AG04449 (cell line): ENCODE measurements around the gene PHF23.

ENCODE experiments used
- CTCF ChIA-PET: fragments of 350-600 bp; formaldehyde crosslinking; extraction: SDS; loops from one replicate; lab custom pipeline; 2021; ENCODE audit warnings: antibody characterized with exemption; lab: Yijun Ruan, JAX
- POLR2A ChIA-PET: fragments of 400-600, 350-600 bp; formaldehyde crosslinking; extraction: SDS; loops from one replicate; lab custom pipeline; 2020; ENCODE audit warnings: antibody characterized with exemption, inconsistent platforms; lab: Yijun Ruan, JAX
- DNase-seq: peaks from one replicate; pipeline ENCODE4 v3.0.0-alpha.2; 2010; ENCODE audit warnings: low read depth, low spot score
- H3K4me3 ChIP-seq: 2 replicates; pipeline ENCODE4 v1.5.1; 2011; ENCODE audit warnings: low read depth, mild to moderate bottlenecking, control low read depth, low read length
- TF ChIP-seq, protein P1 (sequence below): IDR thresholded peaks from one replicate; pipeline ENCODE4 v1.5.1; 2011; ENCODE audit warnings: mild to moderate bottlenecking, moderate library complexity, low read length, control low read depth, inconsistent platforms; ENCODE audit not compliant: insufficient read depth; ENCODE audit errors: missing control alignments

Gene PHF23

DNA sequence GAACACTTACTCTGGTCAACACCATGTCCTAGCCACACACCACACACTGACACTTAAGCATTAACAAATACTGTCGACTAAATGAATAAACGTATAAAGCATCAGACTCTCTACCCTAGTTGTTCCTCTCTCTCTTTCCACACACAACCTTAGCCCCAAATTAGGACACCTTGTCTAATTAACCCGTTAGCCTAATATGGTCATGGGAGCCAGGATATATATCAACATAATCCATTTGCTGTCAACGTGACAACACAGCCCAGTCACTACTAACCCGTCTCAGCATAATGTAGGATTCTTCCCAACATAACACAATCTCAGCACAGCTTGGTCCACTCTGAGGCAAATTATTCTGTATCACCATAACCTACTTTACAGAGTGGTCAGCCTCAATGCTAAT lies 7.1 kb downstream of the PHF23 start:
- POLR2A ChIA-PET: interaction anchor here (5.2 kb wide), 1 partner anchor 10 kb away, joined by 82 read pairs; the partner anchor contains the start of genes ACADVL and DLG4
- CTCF ChIA-PET: interaction anchor here (0.8 kb wide), 1 partner anchor 117 kb away, joined by 3 read pairs; no protein-coding TSS in a partner anchor
- TF ChIP-seq, protein P1, sequence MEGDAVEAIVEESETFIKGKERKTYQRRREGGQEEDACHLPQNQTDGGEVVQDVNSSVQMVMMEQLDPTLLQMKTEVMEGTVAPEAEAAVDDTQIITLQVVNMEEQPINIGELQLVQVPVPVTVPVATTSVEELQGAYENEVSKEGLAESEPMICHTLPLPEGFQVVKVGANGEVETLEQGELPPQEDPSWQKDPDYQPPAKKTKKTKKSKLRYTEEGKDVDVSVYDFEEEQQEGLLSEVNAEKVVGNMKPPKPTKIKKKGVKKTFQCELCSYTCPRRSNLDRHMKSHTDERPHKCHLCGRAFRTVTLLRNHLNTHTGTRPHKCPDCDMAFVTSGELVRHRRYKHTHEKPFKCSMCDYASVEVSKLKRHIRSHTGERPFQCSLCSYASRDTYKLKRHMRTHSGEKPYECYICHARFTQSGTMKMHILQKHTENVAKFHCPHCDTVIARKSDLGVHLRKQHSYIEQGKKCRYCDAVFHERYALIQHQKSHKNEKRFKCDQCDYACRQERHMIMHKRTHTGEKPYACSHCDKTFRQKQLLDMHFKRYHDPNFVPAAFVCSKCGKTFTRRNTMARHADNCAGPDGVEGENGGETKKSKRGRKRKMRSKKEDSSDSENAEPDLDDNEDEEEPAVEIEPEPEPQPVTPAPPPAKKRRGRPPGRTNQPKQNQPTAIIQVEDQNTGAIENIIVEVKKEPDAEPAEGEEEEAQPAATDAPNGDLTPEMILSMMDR: no peak
- no peak for DNase-seq
- peak overlapping the region; percentile 19; the same call in 1 of the 2 replicates for H3K4me3 ChIP-seq

DNA sequence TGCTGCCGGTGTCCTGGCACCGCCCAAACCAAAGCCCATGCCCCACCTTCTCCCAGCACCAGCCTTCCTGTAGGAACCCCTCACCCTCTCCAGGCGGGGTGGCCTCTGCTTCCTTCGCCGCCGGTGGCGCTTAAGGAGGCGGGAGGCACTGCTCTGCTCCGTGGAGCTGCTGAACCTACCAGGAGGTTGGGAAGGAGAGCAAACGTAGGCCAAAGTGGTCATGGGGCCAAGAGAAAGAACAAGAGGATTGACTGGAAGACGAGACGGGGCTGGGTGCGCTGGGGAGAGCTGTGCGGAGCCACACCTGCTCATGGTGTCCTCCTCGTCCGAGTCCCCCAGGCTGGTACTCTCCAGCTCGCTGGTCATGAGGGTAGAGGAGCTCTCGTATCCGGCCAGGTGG lies 9.8 kb downstream of the PHF23 start:
- TF ChIP-seq, protein P1: no peak
- POLR2A ChIA-PET: interaction anchor here (1.0 kb wide), 1 partner anchor 10 kb away, joined by 5 read pairs; the partner anchor contains the start of genes ACADVL and DLG4
- no peak for DNase-seq
- H3K4me3 ChIP-seq: no peak overlapping the region
- CTCF ChIA-PET: interaction anchor here (1.5 to 1.7 kb wide), 2 partner anchors 9 to 52 kb away, joined by 3 to 12 read pairs; no protein-coding TSS in a partner anchor

DNA sequence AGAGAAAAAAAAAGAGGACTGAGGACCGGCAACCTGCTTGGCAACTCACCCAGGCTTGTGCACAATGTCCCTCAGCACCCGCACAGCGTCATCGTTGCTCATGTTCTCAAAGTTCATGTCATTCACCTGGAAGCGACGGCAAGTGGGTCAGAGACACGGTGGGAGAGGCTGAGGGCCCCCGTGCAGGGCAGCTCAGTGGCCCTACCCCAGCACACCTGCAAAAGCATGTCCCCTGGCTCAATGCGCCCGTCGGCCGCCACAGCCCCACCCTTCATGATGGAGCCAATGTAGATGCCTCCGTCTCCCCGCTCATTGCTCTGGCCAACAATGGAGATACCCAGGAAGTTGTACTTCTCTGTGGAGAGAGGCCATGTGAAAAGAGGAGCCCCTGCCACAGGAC lies 10.3 kb downstream of the PHF23 start:
- H3K4me3 ChIP-seq: no peak overlapping the region
- DNase-seq: no peak
- CTCF ChIA-PET: interaction anchor here (1.5 kb wide), 1 partner anchor 52 kb away, joined by 3 read pairs; no protein-coding TSS in a partner anchor
- POLR2A ChIA-PET: interaction anchor here (1.0 kb wide), 1 partner anchor 9 kb away, joined by 5 read pairs; the partner anchor contains the start of genes ACADVL and DLG4
- TF ChIP-seq, protein P1: no peak

DNA sequence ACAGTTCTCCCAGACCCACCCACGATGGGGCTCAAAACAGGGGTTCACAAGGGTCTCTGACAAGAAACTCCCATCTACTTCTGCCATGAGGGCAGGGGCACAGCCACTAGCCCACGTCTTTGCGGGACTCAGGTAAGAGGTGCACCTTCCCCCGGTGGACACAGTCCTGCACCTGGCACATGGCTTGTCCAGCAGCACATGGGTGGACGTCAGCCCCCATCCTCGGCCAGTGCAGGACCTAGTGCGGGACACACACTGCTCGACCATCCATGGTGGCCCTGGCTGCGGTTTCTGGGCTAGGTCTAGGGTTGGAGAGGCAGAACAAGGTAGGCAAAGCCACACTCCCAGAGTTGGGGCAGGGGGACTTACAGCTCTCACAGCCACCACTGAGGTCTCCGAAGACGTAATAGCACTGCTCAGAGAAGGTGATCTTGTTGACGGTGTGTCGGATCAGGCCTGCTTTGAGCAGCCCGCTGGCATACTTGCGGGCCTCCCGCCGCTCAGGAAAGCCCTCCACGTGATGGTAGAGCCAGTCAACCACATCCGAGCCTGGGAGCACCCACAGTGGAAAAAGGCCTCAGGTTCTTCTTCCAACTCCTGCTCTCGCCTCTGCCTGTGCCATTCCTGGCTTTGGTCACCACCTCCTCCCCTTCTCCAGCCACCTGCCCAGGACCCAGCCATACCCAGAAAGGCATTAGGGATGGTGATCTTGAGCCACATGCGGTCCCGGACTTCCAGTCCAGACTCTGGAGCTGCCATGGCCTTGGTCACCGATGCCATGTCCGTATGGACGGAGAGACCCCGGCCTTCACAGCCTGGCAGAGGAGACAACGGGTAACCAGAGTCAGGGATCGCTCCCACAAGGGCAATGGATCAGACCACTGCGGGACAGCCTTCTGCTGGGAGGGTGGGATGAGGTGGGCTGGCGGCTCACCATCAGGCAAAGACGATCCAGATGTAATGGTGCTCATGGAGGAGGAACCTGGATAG lies 12.2 kb downstream of the PHF23 start:
- DNase-seq: no peak
- POLR2A ChIA-PET: no interaction called here
- TF ChIP-seq, protein P1: no peak
- no peak overlapping the region for H3K4me3 ChIP-seq
- CTCF ChIA-PET: no interaction called here

DNA sequence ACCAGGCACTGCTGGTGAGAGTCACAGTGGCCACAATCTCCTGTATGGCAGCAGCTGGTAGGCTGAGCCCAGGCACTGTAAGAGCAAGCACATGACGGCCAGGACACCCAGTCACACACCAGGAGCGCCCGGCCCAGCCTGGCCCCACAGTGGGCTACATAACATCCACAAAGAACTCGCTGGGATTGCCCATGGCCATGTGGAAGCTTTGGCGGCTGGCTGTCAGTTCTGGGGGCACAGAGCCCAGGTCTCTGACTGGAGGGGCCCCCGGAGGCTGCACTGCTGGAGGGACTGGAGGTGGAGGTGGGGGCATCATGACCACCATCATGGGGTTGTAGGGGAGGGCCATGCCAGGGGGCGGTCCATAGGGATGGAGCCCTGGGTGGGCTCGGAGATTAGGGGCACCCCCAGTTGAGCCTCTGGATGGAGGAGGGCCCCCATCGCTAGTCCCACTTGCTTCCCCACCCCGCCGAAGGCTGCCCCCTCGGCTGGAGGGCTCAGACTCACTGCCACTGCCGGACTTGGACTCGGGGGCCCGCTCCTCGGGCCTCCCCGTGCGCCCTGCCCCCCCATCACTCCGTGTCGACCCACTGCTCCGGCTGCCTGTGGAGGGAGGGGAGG lies 13.4 kb downstream of the PHF23 start:
- TF ChIP-seq, protein P1: no peak
- no peak overlapping the region for H3K4me3 ChIP-seq
- POLR2A ChIA-PET: no interaction called here
- no peak for DNase-seq
- CTCF ChIA-PET: interaction anchor here (1.1 to 1.9 kb wide), 2 partner anchors 12 to 71 kb away, joined by 4 read pairs; no protein-coding TSS in a partner anchor
